Stomach smooth muscle (tissue), 2 donors: Measurements from ENCODE around the gene PLOD2.

Experiments
- H3K27ac ChIP-seq: one replicate; pipeline ENCODE4 v1.7.0; 2013; ENCODE audit warnings: mild to moderate bottlenecking, low read length, inconsistent platforms
- H3K27me3 ChIP-seq, 2 donors: one replicate each; pipeline ENCODE4 v1.7.0; 2013; ENCODE audit warnings: low read length in 2 of 2; ENCODE audit not compliant: insufficient read depth in 2 of 2, control insufficient read depth in 1 of 2
- H3K36me3 ChIP-seq, 2 donors: one replicate each; pipeline ENCODE4 v1.7.0; 2013; ENCODE audit warnings: low read length in 2 of 2; ENCODE audit not compliant: control insufficient read depth in 2 of 2, insufficient read depth in 2 of 2
- H3K4me1 ChIP-seq: one replicate; pipeline ENCODE4 v1.7.0; 2013; ENCODE audit warnings: low read length; ENCODE audit not compliant: control insufficient read depth, insufficient read depth
- H3K4me3 ChIP-seq, 2 donors: one replicate each; pipeline ENCODE4 v1.7.0; 2013; ENCODE audit warnings: low read length in 2 of 2
- H3K9ac ChIP-seq, 2 donors: one replicate each; pipeline ENCODE4 v1.7.0; 2013; ENCODE audit warnings: low read length in 2 of 2, mild to moderate bottlenecking in 1 of 2
- H3K9me3 ChIP-seq, 2 donors: one replicate each; pipeline ENCODE4 v1.7.0; 2013; ENCODE audit warnings: low read length in 2 of 2; ENCODE audit not compliant: control insufficient read depth in 2 of 2
- donor health status: healthy.
- donor health status: Pancreatic carcinoma.

PLOD2 gene

GRCh38 chr3:146166415-146166821 lies 5.4 kb upstream of the PLOD2 start:
- Histone ChIP-seq H3K27ac (peak overlapping the region; percentile 37), H3K4me1 (peaks cover 14% of the 10 kb centered on the region), H3K36me3 (no peaks in the 10 kb centered on the region), H3K27me3 (no peaks in the 10 kb centered on the region), H3K9ac (no peak overlapping the region), H3K9me3 (no peaks in the 10 kb centered on the region), H3K4me3 (peak overlapping the region; percentile 12 to 23)

- Histone ChIP-seq H3K9me3 (no peaks in the 10 kb centered on the region), H3K9ac (peak overlapping the region in 1 of 2 donors; percentile 10), H3K27ac (peak overlapping the region; percentile 7), H3K36me3 (no peaks in the 10 kb centered on the region), H3K4me3 (peak overlapping the region in 1 of 2 donors; percentile 24), H3K27me3 (no peaks in the 10 kb centered on the region), H3K4me1 (peaks cover 14% of the 10 kb centered on the region)
These were observed 4.9 kb upstream of the PLOD2 start for GRCh38 chr3:146165877-146166276.

- Histone ChIP-seq H3K27ac (peak overlapping the region; percentile 7), H3K9ac (no peak overlapping the region), H3K4me3 (peak overlapping the region in 1 of 2 donors; percentile 50), H3K9me3 (no peaks in the 10 kb centered on the region), H3K4me1 (peaks cover 14% of the 10 kb centered on the region), H3K36me3 (no peaks in the 10 kb centered on the region), H3K27me3 (no peaks in the 10 kb centered on the region)
These were observed 4.2 kb upstream of the PLOD2 start for GRCh38 chr3:146164971-146165769.

- H3K4me3 ChIP-seq: no peak overlapping the region
- H3K9ac ChIP-seq: no peak overlapping the region
- no peaks in the 10 kb centered on the region for H3K36me3 ChIP-seq
- H3K9me3 ChIP-seq: no peaks in the 10 kb centered on the region
- H3K27ac ChIP-seq: no peak overlapping the region
- no peaks in the 10 kb centered on the region for H3K27me3 ChIP-seq
- H3K4me1 ChIP-seq: peaks cover 14% of the 10 kb centered on the region
These were observed 3.5 kb upstream of the PLOD2 start for GRCh38 chr3:146164506-146164905.

GRCh38 chr3:146164071-146164470 lies 3.1 kb upstream of the PLOD2 start:
- Histone ChIP-seq H3K36me3 (no peaks in the 10 kb centered on the region), H3K4me1 (peaks cover 14% of the 10 kb centered on the region), H3K9ac (no peak overlapping the region), H3K27me3 (no peaks in the 10 kb centered on the region), H3K4me3 (no peak overlapping the region), H3K27ac (no peak overlapping the region), H3K9me3 (no peaks in the 10 kb centered on the region)

GRCh38 chr3:146163584-146163983 lies 2.6 kb upstream of the PLOD2 start:
- H3K27ac ChIP-seq: no peak overlapping the region
- peaks cover 14% of the 10 kb centered on the region for H3K4me1 ChIP-seq

GRCh38 chr3:146162561-146162960 lies 1.6 kb upstream of the PLOD2 start:
- Histone ChIP-seq H3K36me3 (no peaks in the 10 kb centered on the region), H3K27me3 (no peaks in the 10 kb centered on the region), H3K9ac (peak overlapping the region; percentile 31 to 98), H3K27ac (peak overlapping the region; percentile 98), H3K4me1 (peaks cover 14% of the 10 kb centered on the region), H3K9me3 (no peaks in the 10 kb centered on the region), H3K4me3 (peak overlapping the region; percentile 40 to 98)

More at GRCh38 chr3:146163584-146163983, 2.6 kb upstream of the PLOD2 start:
- H3K9me3 ChIP-seq: no peaks in the 10 kb centered on the region
- H3K4me3 ChIP-seq: no peak overlapping the region
- no peak overlapping the region for H3K9ac ChIP-seq
- H3K27me3 ChIP-seq: no peaks in the 10 kb centered on the region
- H3K36me3 ChIP-seq: no peaks in the 10 kb centered on the region

- peak overlapping the region; percentile 91 to 98 for H3K4me3 ChIP-seq
- no peaks in the 10 kb centered on the region for H3K9me3 ChIP-seq
- H3K36me3 ChIP-seq: no peaks in the 10 kb centered on the region
- peak overlapping the region; percentile 96 to 98 for H3K9ac ChIP-seq
- H3K27me3 ChIP-seq: no peaks in the 10 kb centered on the region
- H3K27ac ChIP-seq: peak overlapping the region; percentile 98
- peaks cover 17% of the 10 kb centered on the region for H3K4me1 ChIP-seq
These were observed 649 bp upstream of the PLOD2 start for GRCh38 chr3:146161663-146162002.

- Histone ChIP-seq H3K27me3 (no peaks in the 10 kb centered on the region), H3K36me3 (no peaks in the 10 kb centered on the region), H3K9ac (peak overlapping the region; percentile 96 to 98), H3K4me1 (peaks cover 21% of the 10 kb centered on the region), H3K27ac (peak overlapping the region; percentile 98), H3K4me3 (peak overlapping the region; percentile 91 to 98), H3K9me3 (no peaks in the 10 kb centered on the region)
These were observed 542 bp downstream of the PLOD2 start for GRCh38 chr3:146160321-146160963.

- Histone ChIP-seq H3K9ac (peak overlapping the region; percentile 96 to 98), H3K4me3 (peak overlapping the region; percentile 91 to 98), H3K9me3 (no peaks in the 10 kb centered on the region), H3K4me1 (peaks cover 21% of the 10 kb centered on the region), H3K27ac (peak overlapping the region; percentile 98), H3K36me3 (no peaks in the 10 kb centered on the region), H3K27me3 (no peaks in the 10 kb centered on the region)
These were observed 1.2 kb downstream of the PLOD2 start for GRCh38 chr3:146159616-146160320.
